GM18873 (cell line): Measurements from ENCODE around the gene KXD1.

Experiments
- ATAC-seq: cut with Tn5 transposase; IDR thresholded peaks from one replicate; pipeline ENCODE4 v1.9.1; 2021; ENCODE audit warnings: mild to moderate bottlenecking, moderate library complexity, moderate number of reproducible peaks; ENCODE audit not compliant: unreplicated experiment, low FRiP score

KXD1 gene

DNA sequence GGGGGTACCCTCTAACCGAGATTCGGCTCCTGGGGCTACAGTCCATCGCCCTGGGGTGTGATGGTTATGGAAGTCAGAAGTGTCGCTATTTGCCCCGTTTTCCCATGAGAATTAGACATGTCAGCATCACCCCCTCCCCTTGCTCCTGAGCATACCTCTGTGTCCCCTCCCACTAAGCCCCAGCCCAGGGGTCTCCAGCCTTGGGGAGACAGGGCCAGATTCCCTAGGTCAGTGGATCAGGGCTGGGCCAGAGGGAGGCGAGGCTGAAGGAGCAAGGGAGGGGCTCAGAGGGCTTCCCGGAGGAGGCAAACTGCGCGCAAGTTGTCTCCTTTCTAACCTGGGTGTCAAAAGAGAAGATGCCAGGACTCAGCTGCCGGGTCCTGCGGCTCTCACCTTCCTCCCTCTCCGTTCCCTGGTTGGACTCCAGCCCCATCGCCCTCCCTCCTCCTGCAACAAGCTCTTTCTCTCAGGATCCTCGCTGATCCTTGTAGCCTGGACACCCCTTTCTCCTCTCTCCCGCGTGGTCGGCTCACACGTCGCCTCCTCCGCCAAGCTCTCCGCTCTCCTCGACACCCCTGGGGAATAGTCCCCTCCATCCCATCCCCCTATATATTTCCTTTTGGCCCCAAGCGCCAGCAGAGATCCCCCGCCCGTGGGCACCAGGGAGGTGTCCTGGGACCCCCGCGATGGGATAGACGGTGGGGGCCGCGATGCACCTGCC lies 54.5 kb downstream of the KXD1 start:
- no peak for ATAC-seq

DNA sequence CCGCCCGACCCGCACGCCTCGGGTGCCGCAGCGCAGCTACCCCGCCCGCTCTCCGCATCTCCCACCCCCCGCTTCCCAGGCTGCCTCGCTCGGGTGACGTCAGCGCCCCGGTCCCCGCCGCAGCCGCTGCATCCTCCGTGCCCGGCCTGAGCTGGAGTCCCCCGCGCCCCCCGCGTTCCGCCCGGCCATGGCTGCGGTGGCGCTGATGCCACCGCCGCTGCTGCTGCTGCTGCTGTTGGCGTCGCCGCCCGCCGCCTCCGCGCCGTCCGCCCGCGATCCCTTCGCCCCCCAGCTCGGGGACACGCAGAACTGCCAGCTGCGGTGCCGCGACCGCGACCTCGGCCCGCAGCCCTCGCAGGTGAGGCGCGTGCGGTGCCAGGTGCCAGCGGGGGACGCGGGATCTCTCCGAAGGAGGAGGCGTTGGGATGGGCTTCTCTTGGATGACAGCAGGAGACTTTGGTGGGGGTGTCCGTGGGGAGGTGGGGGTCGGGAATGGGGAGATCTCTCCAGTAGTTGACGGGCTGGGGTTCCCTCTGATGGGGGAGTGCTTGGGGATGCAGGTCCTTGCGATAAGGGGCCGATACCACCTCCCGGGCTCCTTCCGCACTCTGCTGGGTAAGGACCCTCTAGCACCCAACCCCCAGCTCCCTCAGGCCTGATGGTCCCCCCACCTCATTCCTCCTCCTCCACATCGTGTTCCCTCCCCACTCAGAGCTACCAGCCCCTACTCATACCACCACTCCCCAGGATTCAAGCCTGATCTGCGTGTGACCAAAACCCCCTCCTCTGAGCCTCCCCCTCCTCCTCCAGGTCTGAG lies 55.3 kb downstream of the KXD1 start, which contains the start of gene TMEM59L:
TSS of gene TMEM59L (plus strand) at position 99 of the 817 bp plus-strand sequence. CDS start at position 188, 89 bp downstream.
- ATAC-seq = no peak

DNA sequence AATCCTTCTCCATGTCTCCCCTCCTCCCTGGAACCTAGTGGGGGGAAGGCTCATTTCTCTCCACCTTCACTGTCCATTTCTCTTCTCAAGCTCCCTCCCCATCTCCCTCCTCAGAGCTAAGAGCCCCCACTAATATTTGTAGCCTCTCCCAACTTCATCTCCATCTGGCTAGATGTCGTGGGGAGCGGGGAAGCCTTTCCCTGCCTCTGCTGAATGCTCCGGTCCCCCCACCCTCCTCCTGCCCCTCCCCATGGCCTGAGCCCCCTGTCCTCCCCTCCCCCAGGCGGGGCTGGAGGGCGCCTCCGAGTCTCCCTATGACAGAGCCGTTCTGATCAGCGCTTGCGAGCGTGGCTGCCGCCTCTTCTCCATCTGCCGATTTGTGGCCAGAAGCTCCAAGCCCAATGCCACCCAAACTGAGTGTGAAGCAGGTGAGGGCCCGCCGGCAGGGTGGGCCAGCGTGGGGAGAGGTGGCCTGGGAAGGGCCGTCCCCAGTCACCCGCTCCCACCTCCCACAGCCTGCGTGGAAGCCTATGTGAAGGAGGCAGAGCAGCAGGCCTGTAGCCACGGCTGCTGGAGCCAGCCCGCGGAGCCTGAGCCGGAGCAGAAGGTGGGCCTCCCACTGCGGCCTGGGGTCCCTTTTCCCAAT lies 56.0 kb downstream of the KXD1 start:
- no peak for ATAC-seq

DNA sequence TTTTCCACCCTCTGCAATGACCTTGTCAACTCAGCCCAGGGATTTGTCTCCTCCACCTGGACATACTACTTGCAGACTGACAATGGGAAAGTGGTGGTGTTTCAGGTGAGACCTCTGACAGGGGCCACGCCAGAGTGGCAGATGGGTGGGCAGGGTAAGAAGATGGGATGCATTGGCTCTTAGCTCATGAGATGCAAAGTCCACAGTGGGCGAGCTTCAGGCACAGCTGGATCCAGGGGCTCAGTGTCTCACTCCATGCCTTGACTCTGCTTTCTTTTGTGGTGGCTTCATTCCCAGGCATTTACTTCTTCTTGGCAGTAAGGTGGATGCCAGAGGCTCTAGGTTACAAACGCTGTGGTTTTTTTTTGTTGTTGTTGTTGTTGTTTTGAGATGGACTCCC lies 58.4 kb downstream of the KXD1 start:
- ATAC-seq = no peak

DNA sequence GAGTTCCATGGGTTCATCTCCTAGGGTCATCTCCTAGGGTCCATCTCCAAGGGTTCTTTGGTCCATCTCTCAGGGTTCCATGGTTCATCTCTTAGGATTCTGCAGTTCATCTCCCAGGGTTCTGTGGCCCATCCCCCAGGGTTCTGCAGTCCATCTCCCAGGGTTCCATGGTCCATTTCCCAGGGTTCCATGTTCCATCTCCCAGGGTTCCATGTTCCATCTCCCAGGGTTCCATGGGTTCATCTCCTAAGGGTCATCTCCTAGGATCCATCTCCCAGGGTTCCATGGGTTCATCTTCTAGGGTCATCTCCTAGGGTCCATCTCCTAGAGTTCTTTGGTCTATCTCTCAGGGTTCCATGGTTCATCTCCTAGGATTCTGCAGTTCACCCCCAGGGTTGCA lies 59.9 kb downstream of the KXD1 start:
- ATAC-seq = no peak

DNA sequence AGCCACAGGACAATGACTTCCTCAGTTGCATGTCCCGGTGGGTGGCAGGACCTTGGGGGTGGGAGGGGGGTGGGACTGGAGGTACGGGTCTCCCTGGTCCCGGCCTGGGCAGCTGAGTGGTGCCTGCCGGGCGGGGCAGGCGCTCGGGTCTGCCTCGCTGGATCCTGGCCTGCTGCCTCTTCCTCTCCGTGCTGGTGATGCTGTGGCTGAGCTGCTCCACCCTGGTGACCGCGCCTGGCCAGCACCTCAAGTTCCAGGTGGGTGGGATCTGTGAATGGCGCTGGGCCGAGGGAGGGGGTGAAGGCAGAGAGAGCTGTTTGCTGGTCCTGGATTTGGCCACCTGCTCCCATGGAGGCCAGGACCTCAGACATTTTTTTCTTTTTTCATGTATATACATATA lies 60.6 kb downstream of the KXD1 start:
- no peak for ATAC-seq
